ENCODE measurements around the gene SEC22C. TPM values are rescaled to one million over a fixed set of nuclear protein-coding genes. Genes with fewer than 3 reads are reported as not detected.
A peak's percentile ranks its signal among the peaks of the same experiment; 100 is the strongest.

The SEC22C gene
- total RNA-seq, 4 donors from 2014 or later, result 20.5 to 35.6 (median 30.8) TPM

DNA sequence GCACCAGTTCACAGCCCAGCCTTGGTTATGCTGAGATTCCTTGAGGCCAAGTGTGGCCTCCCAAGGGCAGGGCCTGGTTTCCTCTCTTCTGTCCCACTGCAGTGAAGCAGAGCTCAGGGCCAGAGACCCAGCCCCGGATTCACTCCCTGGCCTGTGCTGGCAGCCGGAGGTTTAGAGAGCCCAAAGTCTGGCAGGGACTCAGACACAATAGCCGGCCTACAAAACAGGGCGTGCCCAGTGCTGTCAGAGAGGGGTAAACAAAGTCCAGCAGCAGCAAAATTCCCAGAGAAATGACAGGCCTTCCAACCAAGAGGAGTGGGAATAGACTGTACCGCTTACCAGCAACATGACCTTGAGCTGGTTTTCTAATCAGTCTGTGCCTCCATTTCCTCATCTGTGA lies 65.3 kb downstream of the SEC22C start:
- WGBS, 2 donors, result 52 to 54% methylated on average over 5 of the region's 5 CpGs
- DNase-seq (ENCODE audit: low spot score in 2 of 2), result no peak
- no peak overlapping the region for H3K4me3 ChIP-seq (ENCODE audit: low read depth, poor library complexity, severe bottlenecking)
- intact Hi-C loops (cut with DNase I; ENCODE audit: low total_unique reads), result no loop called here
- TF ChIP-seq POLR2A (IDR thresholded peaks at IDR 0.05), result no peak
- TF ChIP-seq, protein P1, sequence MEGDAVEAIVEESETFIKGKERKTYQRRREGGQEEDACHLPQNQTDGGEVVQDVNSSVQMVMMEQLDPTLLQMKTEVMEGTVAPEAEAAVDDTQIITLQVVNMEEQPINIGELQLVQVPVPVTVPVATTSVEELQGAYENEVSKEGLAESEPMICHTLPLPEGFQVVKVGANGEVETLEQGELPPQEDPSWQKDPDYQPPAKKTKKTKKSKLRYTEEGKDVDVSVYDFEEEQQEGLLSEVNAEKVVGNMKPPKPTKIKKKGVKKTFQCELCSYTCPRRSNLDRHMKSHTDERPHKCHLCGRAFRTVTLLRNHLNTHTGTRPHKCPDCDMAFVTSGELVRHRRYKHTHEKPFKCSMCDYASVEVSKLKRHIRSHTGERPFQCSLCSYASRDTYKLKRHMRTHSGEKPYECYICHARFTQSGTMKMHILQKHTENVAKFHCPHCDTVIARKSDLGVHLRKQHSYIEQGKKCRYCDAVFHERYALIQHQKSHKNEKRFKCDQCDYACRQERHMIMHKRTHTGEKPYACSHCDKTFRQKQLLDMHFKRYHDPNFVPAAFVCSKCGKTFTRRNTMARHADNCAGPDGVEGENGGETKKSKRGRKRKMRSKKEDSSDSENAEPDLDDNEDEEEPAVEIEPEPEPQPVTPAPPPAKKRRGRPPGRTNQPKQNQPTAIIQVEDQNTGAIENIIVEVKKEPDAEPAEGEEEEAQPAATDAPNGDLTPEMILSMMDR (IDR thresholded peaks at IDR 0.05), result no peak

DNA sequence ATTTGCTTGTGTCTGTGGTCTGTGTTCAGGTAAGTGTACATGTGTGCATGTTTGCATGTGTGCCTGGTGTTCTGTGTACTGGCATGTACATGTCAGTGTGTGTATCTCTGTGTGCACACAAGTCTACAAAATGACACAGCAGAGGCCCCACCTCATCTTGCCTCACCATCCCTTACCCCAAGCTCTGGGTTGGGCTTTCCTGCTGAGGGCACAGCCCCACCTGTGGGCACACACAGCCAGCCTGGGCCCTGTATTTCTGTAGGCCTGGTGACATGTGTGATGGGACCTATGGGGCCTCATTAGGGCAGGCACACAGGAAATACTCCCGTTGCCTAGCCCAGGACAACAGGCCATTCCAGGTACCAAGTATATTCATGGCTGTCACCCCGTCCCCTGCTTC lies 65.8 kb downstream of the SEC22C start:
- H3K4me3 ChIP-seq (ENCODE audit: low read depth, poor library complexity, severe bottlenecking), result no peak overlapping the region
- intact Hi-C loops (cut with DNase I; ENCODE audit: low total_unique reads), result no loop called here
- DNase-seq (ENCODE audit: low spot score in 2 of 2), result no peak
- WGBS, 2 donors, result 57 to 59% methylated on average over 2 of the region's 2 CpGs
- TF ChIP-seq POLR2A (IDR thresholded peaks at IDR 0.05), result no peak
- TF ChIP-seq, protein P1 (IDR thresholded peaks at IDR 0.05), result no peak

DNA sequence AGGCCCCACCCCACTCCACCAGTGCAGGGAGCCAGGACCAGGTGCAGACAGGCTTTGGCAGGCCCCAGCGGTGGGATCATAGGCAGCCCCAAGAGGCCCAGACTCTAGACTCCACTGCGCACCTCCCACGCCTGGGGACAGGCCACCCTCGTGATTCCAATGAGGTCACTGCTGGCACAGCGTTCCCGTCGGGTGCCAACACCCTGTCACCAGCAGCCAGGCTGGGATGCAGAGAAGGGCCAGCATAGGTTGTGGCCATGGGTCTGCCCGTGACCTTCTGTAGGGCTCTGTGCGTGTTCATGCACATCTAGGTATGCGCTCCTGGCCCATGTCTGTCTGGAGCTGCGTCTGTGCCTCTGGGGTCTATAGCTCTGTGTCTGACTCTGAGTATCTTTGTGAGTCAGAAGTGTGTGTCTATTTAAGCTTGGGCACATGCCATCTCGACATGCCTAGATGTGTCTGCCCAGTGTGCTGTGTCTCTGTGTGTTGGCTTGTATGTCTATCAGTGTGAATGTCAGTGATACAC lies 66.3 kb downstream of the SEC22C start:
- intact Hi-C loops (cut with DNase I; ENCODE audit: low total_unique reads), result no loop called here
- no peak overlapping the region for H3K4me3 ChIP-seq (ENCODE audit: low read depth, poor library complexity, severe bottlenecking)
- TF ChIP-seq, protein P1 (IDR thresholded peaks at IDR 0.05), result no peak
- no peak for TF ChIP-seq POLR2A (IDR thresholded peaks at IDR 0.05)
- peak; percentile 86 to 94 for DNase-seq (ENCODE audit: low spot score in 2 of 2)
- 39 to 47% methylated on average over 4 to 11 of the region's 12 CpGs for WGBS, 2 donors

DNA sequence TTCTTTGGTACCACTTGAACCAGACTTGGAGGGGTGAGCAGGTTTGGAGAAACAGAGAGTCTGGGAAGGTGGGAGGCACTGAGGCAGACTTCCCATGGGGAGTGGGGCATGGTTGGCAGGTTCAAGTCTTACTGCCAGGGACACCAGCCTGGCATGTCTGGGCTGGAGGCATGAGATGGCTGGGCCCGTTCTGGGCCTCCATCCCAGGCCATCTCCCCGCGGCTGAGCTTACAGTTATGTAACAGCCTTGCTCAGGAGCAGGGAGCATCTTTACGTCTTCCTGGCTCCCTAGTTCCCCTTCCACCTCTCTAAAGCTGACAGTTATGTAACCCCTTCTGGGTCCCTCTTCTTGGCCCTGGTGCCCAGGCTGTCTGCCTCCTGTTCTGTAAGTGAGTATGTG lies 66.9 kb downstream of the SEC22C start:
- intact Hi-C loops (cut with DNase I; ENCODE audit: low total_unique reads), result no loop called here
- DNase-seq (ENCODE audit: low spot score in 2 of 2), result no peak
- no peak overlapping the region for H3K4me3 ChIP-seq (ENCODE audit: low read depth, poor library complexity, severe bottlenecking)
- no peak for TF ChIP-seq POLR2A (IDR thresholded peaks at IDR 0.05)
- TF ChIP-seq, protein P1 (IDR thresholded peaks at IDR 0.05), result no peak
- WGBS, 2 donors, result 32 to 44% methylated on average over 4 of the region's 4 CpGs

DNA sequence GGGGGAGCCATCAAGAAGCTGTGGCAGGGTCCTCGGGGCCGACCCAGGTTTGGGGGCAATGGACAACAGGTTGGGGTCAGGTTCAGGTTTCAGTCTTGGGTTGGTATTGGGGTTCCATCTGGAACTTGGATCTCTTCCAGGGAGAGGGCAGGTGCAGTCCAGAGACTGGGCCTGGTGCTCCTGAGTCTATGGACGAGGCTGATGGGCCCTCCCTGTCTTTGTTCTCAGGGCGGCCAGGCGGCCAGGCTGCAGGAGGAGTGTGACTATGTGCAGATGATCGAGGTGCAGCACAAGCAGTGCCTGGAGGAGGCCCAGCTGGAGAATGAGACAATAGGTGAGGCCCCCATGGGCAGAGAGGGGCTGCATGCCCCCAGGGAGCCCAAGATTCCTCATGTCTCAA lies 68.2 kb downstream of the SEC22C start:
- H3K4me3 ChIP-seq (ENCODE audit: low read depth, poor library complexity, severe bottlenecking), result no peak overlapping the region
- intact Hi-C loops (cut with DNase I; ENCODE audit: low total_unique reads), result no loop called here
- no peak for DNase-seq (ENCODE audit: low spot score in 2 of 2)
- WGBS, 2 donors, result 87 to 91% methylated on average over 6 of the region's 6 CpGs
- no peak for TF ChIP-seq POLR2A (IDR thresholded peaks at IDR 0.05)
- TF ChIP-seq, protein P1 (IDR thresholded peaks at IDR 0.05), result no peak

DNA sequence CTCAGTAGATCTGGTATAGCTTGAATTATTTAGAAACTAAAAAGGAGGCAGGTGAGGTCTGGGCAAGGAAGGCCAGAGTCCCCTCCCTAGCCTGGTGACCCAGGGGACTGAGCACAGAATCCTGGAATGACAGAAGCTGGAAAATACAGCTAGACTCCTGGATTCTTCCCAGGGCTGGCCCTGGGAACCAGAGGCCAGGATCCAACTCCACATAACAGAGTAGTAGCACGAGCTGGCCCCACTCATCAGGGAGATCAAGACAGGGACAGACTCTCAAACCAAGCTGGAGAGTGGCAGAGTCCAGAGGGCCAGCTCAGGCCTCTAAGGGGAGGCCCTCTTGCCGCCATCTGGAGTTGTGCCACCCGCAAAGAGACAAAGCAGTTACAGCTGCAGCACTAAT lies 68.6 kb downstream of the SEC22C start:
- no peak for DNase-seq (ENCODE audit: low spot score in 2 of 2)
- H3K4me3 ChIP-seq (ENCODE audit: low read depth, poor library complexity, severe bottlenecking), result no peak overlapping the region
- intact Hi-C loops (cut with DNase I; ENCODE audit: low total_unique reads), result no loop called here
- TF ChIP-seq, protein P1 (IDR thresholded peaks at IDR 0.05), result no peak
- TF ChIP-seq POLR2A (IDR thresholded peaks at IDR 0.05), result no peak
- WGBS, 2 donors, result 71 to 80% methylated on average over 3 of the region's 3 CpGs
